HG02943 (cell line): ENCODE data around the gene FCAMR.

Experiments
- ATAC-seq: cut with Tn5 transposase; IDR thresholded peaks from one replicate; pipeline ENCODE4 v1.9.1; 2021; ENCODE audit warnings: mild to moderate bottlenecking, low read depth, moderate library complexity; ENCODE audit not compliant: unreplicated experiment

Gene FCAMR

GRCh38 chr1:206970446-206970845 lies at the start of gene FCAMR:
Gene FCAMR (minus strand): TSS chr1:206970460. CDS start chr1:206970125, 335 bp downstream.
- no peak for ATAC-seq

GRCh38 chr1:207019661-207020060 lies 49.4 kb upstream of the FCAMR start:
- ATAC-seq = no peak

- ATAC-seq = no peak
Measured at GRCh38 chr1:207019161-207019560, 48.9 kb upstream of the FCAMR start.

GRCh38 chr1:207018707-207019106 lies 48.4 kb upstream of the FCAMR start:
- no peak for ATAC-seq

GRCh38 chr1:207017615-207018559 lies 47.6 kb upstream of the FCAMR start:
- no peak for ATAC-seq

GRCh38 chr1:207015791-207016190 lies 45.5 kb upstream of the FCAMR start:
- no peak for ATAC-seq

- no peak for ATAC-seq
Measured at GRCh38 chr1:207014728-207015127, 44.5 kb upstream of the FCAMR start.

GRCh38 chr1:207013321-207014085 lies 43.2 kb upstream of the FCAMR start:
- no peak for ATAC-seq

GRCh38 chr1:207010726-207011125 lies 40.5 kb upstream of the FCAMR start:
- no peak for ATAC-seq

- ATAC-seq = no peak
Measured at GRCh38 chr1:207009945-207010344, 39.7 kb upstream of the FCAMR start.

GRCh38 chr1:207009182-207009850 lies 39.1 kb upstream of the FCAMR start:
- ATAC-seq = no peak

GRCh38 chr1:207007352-207008033 lies 37.2 kb upstream of the FCAMR start:
- ATAC-seq = no peak

- ATAC-seq = no peak
Measured at GRCh38 chr1:207006914-207007313, 36.7 kb upstream of the FCAMR start.

- no peak for ATAC-seq
Measured at GRCh38 chr1:207006083-207006482, 35.8 kb upstream of the FCAMR start.

GRCh38 chr1:207004931-207005830 lies 34.9 kb upstream of the FCAMR start:
- no peak for ATAC-seq

GRCh38 chr1:207003210-207003609 lies 33.0 kb upstream of the FCAMR start:
- no peak for ATAC-seq

- ATAC-seq = no peak
Measured at GRCh38 chr1:207002724-207003146, 32.5 kb upstream of the FCAMR start.

GRCh38 chr1:207001492-207002245 lies 31.4 kb upstream of the FCAMR start:
- no peak for ATAC-seq
